Activated naive CD4-positive, alpha-beta T cell treated with anti-CD3 and anti-CD28 coated beads, Interleukin-2, amount 50 U/mL, for 24 hours (primary cell): Measurements from ENCODE around the gene BICD2.
A peak's percentile ranks its signal among the peaks of the same experiment; 100 is the strongest.

ENCODE experiments used
- H3K27ac Mint-ChIP-seq: one replicate; pipeline ENCODE4 v1.8.0; 2021; ENCODE audit warnings: mild to moderate bottlenecking, mixed read lengths
- H3K27me3 Mint-ChIP-seq: one replicate; pipeline ENCODE4 v1.8.0; 2021; ENCODE audit warnings: mixed read lengths
- H3K36me3 Mint-ChIP-seq: one replicate; pipeline ENCODE4 v1.8.0; 2021; ENCODE audit warnings: mixed read lengths
- H3K4me1 Mint-ChIP-seq: one replicate; pipeline ENCODE4 v1.8.0; 2021; ENCODE audit warnings: mixed read lengths
- H3K4me3 Mint-ChIP-seq: one replicate; pipeline ENCODE4 v1.8.0; 2021; ENCODE audit warnings: mild to moderate bottlenecking, mixed read lengths
- H3K9me3 Mint-ChIP-seq: one replicate; pipeline ENCODE4 v1.8.0; 2021; ENCODE audit warnings: mixed read lengths

Gene BICD2

DNA sequence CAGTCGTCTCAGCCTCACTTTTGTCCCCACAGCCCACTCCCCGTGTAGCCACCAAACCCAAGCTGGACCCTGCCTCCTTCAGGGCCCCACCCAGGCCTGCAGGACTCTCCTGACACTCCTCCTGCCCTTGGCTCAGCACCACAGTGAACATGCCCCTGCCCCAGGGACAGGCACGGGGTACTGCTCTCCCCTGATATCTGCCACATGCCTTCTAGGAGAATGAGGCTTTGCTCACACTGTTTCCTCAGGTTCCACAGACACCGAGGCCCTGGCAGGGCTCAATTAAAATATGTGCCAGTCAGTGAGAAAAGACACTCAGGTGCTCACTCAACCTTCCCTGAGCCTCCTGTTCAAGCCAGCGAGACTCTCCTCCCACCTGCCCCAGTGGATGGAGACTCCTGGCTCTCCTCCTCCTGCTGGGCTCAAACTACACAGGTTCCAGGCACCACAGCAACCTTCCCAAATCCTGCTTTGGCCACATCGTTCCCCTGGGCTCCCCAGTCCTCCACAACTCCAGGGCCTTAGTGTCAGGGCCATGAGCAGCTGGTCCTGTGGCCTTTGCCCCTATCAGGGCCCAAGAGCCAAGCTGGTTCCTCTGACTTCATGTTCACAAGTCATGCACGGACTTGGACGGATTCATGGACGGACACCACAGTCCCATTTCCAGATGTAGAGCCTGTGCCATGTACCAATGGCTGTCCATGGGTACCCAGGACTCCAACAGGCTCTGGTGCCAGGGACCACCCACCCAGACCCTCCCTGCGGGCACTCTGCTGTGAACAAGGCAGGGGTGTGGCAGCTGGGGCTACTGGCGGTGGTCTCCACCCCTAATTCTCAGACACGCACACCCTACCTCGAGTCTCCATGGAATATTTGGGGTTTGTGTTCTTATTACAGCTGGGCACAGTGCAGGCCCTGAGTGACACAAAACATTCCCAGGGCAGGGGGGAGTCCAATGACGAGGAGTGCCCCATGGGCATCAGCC, 36.6 kb downstream of the BICD2 start:
- Mint-ChIP-seq H3K27me3 (no peaks in the 10 kb centered on the region), H3K4me1 (peaks cover 19% of the 10 kb centered on the region), H3K9me3 (no peaks in the 10 kb centered on the region), H3K27ac (no peak overlapping the region), H3K36me3 (no peaks in the 10 kb centered on the region), H3K4me3 (no peak overlapping the region)

DNA sequence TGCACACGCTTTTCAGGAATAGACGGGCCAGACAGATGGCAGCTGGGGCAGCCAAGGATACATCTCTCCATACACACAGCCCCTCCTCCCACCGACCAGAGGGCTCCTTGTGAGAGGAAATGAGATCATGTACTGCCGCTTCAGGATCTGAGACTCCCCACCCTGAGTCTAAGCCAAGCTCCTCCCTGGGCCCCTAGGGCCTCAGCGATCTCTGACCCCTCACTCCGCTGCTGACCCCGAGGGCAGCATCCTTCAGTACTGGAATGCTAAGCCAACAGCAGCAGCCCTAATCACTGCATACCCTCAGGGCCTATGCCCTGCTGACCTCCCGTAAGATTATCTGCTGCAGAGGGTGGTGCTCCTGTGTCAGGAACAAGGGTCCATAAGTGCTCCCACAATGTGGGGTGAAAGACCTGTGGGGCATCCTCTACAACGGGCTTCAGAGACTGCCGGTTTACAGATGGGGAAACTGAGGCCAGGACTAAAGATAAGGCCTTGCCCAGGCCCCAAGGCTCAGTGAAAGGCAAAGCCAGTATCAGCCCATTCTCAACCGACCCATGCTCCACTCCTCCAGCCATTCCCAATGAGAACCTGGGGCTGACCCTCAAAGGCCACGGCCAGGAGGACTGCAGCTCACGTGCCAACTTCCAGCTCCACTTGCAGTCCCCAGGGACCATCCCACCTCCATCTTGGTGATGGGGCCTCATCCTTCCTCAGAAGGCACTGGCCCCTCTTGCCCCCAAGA, 37.5 kb downstream of the BICD2 start:
- H3K27me3 Mint-ChIP-seq, result no peaks in the 10 kb centered on the region
- H3K4me1 Mint-ChIP-seq, result peaks cover 10% of the 10 kb centered on the region
- H3K9me3 Mint-ChIP-seq, result no peaks in the 10 kb centered on the region
- H3K27ac Mint-ChIP-seq, result no peak overlapping the region
- no peak overlapping the region for H3K4me3 Mint-ChIP-seq
- no peaks in the 10 kb centered on the region for H3K36me3 Mint-ChIP-seq

GRCh38 chr9:92726348-92726747, 38.3 kb downstream of the BICD2 start:
- Mint-ChIP-seq H3K27me3 (no peaks in the 10 kb centered on the region), H3K4me1 (peaks cover 2% of the 10 kb centered on the region), H3K27ac (no peak overlapping the region), H3K4me3 (no peak overlapping the region), H3K9me3 (no peaks in the 10 kb centered on the region), H3K36me3 (no peaks in the 10 kb centered on the region)

- Mint-ChIP-seq H3K4me3 (no peak overlapping the region), H3K9me3 (no peaks in the 10 kb centered on the region), H3K27ac (peak overlapping the region; percentile 30), H3K4me1 (no peaks in the 10 kb centered on the region), H3K36me3 (no peaks in the 10 kb centered on the region), H3K27me3 (no peaks in the 10 kb centered on the region)
Measured at GRCh38 chr9:92725766-92726165, 38.9 kb downstream of the BICD2 start.

GRCh38 chr9:92725266-92725545, 39.4 kb downstream of the BICD2 start:
- no peak overlapping the region for H3K27ac Mint-ChIP-seq
- H3K36me3 Mint-ChIP-seq, result peaks cover 1% of the 10 kb centered on the region
- no peak overlapping the region for H3K4me3 Mint-ChIP-seq
- no peaks in the 10 kb centered on the region for H3K4me1 Mint-ChIP-seq
- H3K27me3 Mint-ChIP-seq, result no peaks in the 10 kb centered on the region
- no peaks in the 10 kb centered on the region for H3K9me3 Mint-ChIP-seq

- no peaks in the 10 kb centered on the region for H3K9me3 Mint-ChIP-seq
- H3K27me3 Mint-ChIP-seq, result no peaks in the 10 kb centered on the region
- H3K36me3 Mint-ChIP-seq, result peaks cover 4% of the 10 kb centered on the region
- no peak overlapping the region for H3K27ac Mint-ChIP-seq
- H3K4me1 Mint-ChIP-seq, result no peaks in the 10 kb centered on the region
- no peak overlapping the region for H3K4me3 Mint-ChIP-seq
Measured at GRCh38 chr9:92724528-92725265, 39.9 kb downstream of the BICD2 start.

- Mint-ChIP-seq H3K4me3 (no peak overlapping the region), H3K4me1 (no peaks in the 10 kb centered on the region), H3K9me3 (no peaks in the 10 kb centered on the region), H3K27me3 (no peaks in the 10 kb centered on the region), H3K27ac (no peak overlapping the region), H3K36me3 (peaks cover 4% of the 10 kb centered on the region)
Measured at GRCh38 chr9:92723801-92724323, 40.8 kb downstream of the BICD2 start.

GRCh38 chr9:92723299-92723625, 41.4 kb downstream of the BICD2 start:
- Mint-ChIP-seq H3K4me1 (no peaks in the 10 kb centered on the region), H3K27ac (peak overlapping the region; percentile 1), H3K4me3 (no peak overlapping the region), H3K9me3 (no peaks in the 10 kb centered on the region), H3K36me3 (peaks cover 4% of the 10 kb centered on the region), H3K27me3 (no peaks in the 10 kb centered on the region)

DNA sequence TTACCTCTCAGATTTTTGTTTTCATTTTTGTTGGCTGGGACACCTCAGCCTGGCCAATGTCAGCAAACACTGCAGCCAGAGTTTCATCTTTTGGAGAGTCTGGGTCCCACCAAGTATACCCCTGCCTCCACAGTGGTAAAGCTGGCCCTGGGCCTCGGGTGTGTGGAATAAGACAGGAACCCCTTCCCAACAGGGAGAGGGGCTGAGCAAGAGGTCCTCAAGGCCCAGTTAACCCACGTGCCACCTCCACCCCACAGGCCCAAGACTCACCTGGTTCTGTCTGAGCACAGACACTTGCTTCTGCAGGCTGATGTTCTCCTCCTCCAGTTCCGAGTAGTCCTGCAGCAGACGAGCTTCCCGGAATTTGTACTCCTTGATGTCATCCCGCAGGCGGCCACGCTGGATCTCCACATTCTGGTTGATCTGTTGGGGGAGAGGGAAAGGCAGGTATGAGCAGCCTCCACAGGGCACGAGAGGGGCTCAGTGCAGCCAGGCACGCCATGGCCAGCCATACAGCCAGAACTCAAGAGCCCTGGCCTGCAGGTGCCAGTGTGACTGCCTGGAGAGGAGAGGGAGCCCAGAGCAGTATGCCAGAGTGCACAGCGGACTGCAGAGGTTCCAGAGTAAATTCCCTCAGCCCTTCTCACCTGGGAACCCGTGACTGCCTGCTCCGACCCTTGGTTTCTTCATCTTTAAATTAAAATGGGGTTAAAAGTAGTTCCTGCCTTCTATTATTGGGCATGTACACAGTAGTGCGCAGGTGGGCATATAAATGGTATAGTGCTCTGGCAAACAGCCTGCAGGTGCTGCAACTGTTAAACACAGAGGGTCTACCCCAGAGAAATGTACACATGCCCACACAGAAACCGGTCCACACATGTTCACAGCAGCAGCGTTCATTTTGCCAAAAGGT, 42.0 kb downstream of the BICD2 start:
- no peaks in the 10 kb centered on the region for H3K27me3 Mint-ChIP-seq
- no peak overlapping the region for H3K27ac Mint-ChIP-seq
- H3K4me1 Mint-ChIP-seq, result no peaks in the 10 kb centered on the region
- H3K4me3 Mint-ChIP-seq, result no peak overlapping the region
- peaks cover 4% of the 10 kb centered on the region for H3K36me3 Mint-ChIP-seq
- H3K9me3 Mint-ChIP-seq, result no peaks in the 10 kb centered on the region

GRCh38 chr9:92721548-92721947, 43.1 kb downstream of the BICD2 start:
- Mint-ChIP-seq H3K36me3 (peaks cover 4% of the 10 kb centered on the region), H3K27me3 (no peaks in the 10 kb centered on the region), H3K27ac (no peak overlapping the region), H3K4me1 (no peaks in the 10 kb centered on the region), H3K9me3 (no peaks in the 10 kb centered on the region), H3K4me3 (no peak overlapping the region)

GRCh38 chr9:92720807-92721535, 43.7 kb downstream of the BICD2 start:
- no peaks in the 10 kb centered on the region for H3K4me1 Mint-ChIP-seq
- no peaks in the 10 kb centered on the region for H3K27me3 Mint-ChIP-seq
- no peaks in the 10 kb centered on the region for H3K9me3 Mint-ChIP-seq
- H3K36me3 Mint-ChIP-seq, result peaks cover 4% of the 10 kb centered on the region
- no peak overlapping the region for H3K4me3 Mint-ChIP-seq
- H3K27ac Mint-ChIP-seq, result no peak overlapping the region

DNA sequence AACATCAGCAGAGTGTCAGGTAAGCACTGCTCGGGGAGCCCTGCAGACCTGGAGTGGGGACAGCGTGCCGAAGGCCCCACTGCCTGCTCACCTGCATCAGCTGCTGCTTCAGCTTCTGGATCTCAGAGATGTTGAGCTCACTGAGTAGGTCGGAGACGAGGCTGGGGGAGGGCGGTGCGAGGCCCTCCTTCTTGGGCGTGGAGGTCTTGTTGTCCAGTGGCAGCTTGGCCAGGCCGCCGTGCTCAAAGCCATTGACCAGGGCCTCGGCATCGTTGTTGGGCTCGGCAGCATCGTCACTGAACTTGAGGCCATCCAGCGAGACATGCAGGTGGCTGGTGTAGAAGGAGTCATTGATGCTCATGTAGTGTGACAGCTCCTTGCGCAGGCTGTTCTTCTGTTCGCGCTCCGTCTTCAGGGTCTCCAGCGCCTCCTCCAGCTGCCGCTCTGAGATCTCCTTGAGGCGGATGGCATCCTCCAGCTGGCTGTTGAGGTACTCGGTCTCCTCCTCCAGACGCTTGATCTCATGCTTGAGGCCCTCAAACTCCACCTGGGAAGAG, 44.3 kb downstream of the BICD2 start:
- H3K27me3 Mint-ChIP-seq, result no peaks in the 10 kb centered on the region
- H3K36me3 Mint-ChIP-seq, result peaks cover 4% of the 10 kb centered on the region
- H3K4me1 Mint-ChIP-seq, result no peaks in the 10 kb centered on the region
- H3K27ac Mint-ChIP-seq, result no peak overlapping the region
- H3K4me3 Mint-ChIP-seq, result no peak overlapping the region
- H3K9me3 Mint-ChIP-seq, result no peaks in the 10 kb centered on the region

- no peak overlapping the region for H3K27ac Mint-ChIP-seq
- H3K4me3 Mint-ChIP-seq, result no peak overlapping the region
- H3K36me3 Mint-ChIP-seq, result peaks cover 4% of the 10 kb centered on the region
Measured at GRCh38 chr9:92719028-92719647, 45.5 kb downstream of the BICD2 start.

More at GRCh38 chr9:92719028-92719647, 45.5 kb downstream of the BICD2 start:
- Mint-ChIP-seq H3K9me3 (no peaks in the 10 kb centered on the region), H3K4me1 (no peaks in the 10 kb centered on the region), H3K27me3 (no peaks in the 10 kb centered on the region)
